HEK293T (cell line): Measurements from ENCODE around the gene ATP6V1G1.

ENCODE experiments used
- CTCF ChIA-PET: fragments of 350-600 bp; formaldehyde crosslinking; extraction: SDS; loops from one replicate; lab custom pipeline; 2021; ENCODE audit warnings: antibody characterized with exemption, inconsistent platforms; lab: Yijun Ruan, JAX
- POLR2A ChIA-PET: fragments of 350-600 bp; formaldehyde crosslinking; extraction: SDS; loops from one replicate; lab custom pipeline; 2020; ENCODE audit warnings: antibody characterized with exemption, inconsistent platforms; lab: Yijun Ruan, JAX
- DNase-seq: peaks from one replicate; pipeline ENCODE4 v3.0.0; 2012; ENCODE audit warnings: mixed read lengths; ENCODE audit errors: extremely low spot score
- ARNT ChIP-seq: fragments of 450-650 bp; IDR thresholded peaks from 2 replicates; pipeline ENCODE4 v1.6.1; 2017; ENCODE audit warnings: mild to moderate bottlenecking
- BHLHE40 ChIP-seq: fragments of 450-650 bp; IDR thresholded peaks from 2 replicates; pipeline ENCODE4 v1.6.1; 2016; ENCODE audit warnings: mild to moderate bottlenecking, moderate library complexity, borderline replicate concordance
- CTBP1 ChIP-seq: fragments of 450-650 bp; IDR thresholded peaks from 2 replicates; pipeline ENCODE4 v1.6.1; 2016; ENCODE audit warnings: borderline replicate concordance
- ELF4 ChIP-seq: fragments of 450-650 bp; IDR thresholded peaks from 2 replicates; pipeline ENCODE4 v1.6.1; 2017; ENCODE audit warnings: antibody characterized with exemption
- FOXA1 ChIP-seq: fragments of 450-650 bp; IDR thresholded peaks from 2 replicates; pipeline ENCODE4 v1.6.1; 2016; ENCODE audit warnings: mild to moderate bottlenecking
- FOXK2 ChIP-seq: fragments of 450-650 bp; IDR thresholded peaks from 2 replicates; pipeline ENCODE4 v1.6.1; 2016; ENCODE audit warnings: mild to moderate bottlenecking
- FOXM1 ChIP-seq: fragments of 450-650 bp; IDR thresholded peaks from 2 replicates; pipeline ENCODE4 v1.6.1; 2017; ENCODE audit warnings: mild to moderate bottlenecking, borderline replicate concordance
- HDGF ChIP-seq: fragments of 450-650 bp; IDR thresholded peaks from 2 replicates; pipeline ENCODE4 v1.6.1; 2017; ENCODE audit warnings: antibody characterized with exemption, borderline replicate concordance
- L3MBTL2 ChIP-seq: fragments of 450-650 bp; conservative IDR thresholded peaks from 2 replicates; pipeline ENCODE4 v1.6.1; 2016; ENCODE audit warnings: mild to moderate bottlenecking
- LEF1 ChIP-seq: fragments of 450-650 bp; IDR thresholded peaks from 2 replicates; pipeline ENCODE4 v1.6.1; 2017; ENCODE audit warnings: mild to moderate bottlenecking, borderline replicate concordance
- NFRKB ChIP-seq: fragments of 450-650 bp; IDR thresholded peaks from 2 replicates; pipeline ENCODE4 v1.6.1; 2016; ENCODE audit warnings: mild to moderate bottlenecking, moderate library complexity
- SP1 ChIP-seq: fragments of 450-650 bp; IDR thresholded peaks from 2 replicates; pipeline ENCODE4 v1.6.1; 2017
- SUZ12 ChIP-seq: fragments of 450-650 bp; IDR thresholded peaks from 2 replicates; pipeline ENCODE4 v1.6.1; 2016; ENCODE audit warnings: mild to moderate bottlenecking
- TARDBP ChIP-seq: fragments of 450-650 bp; IDR thresholded peaks from 2 replicates; pipeline ENCODE4 v1.6.1; 2016
- ZNF384 ChIP-seq: fragments of 450-650 bp; IDR thresholded peaks from 2 replicates; pipeline ENCODE4 v1.6.1; 2016
- TF ChIP-seq, protein P1 (sequence below): fragments of 450-650 bp; IDR thresholded peaks from 2 replicates; pipeline ENCODE4 v1.6.1; 2016

Gene ATP6V1G1

DNA sequence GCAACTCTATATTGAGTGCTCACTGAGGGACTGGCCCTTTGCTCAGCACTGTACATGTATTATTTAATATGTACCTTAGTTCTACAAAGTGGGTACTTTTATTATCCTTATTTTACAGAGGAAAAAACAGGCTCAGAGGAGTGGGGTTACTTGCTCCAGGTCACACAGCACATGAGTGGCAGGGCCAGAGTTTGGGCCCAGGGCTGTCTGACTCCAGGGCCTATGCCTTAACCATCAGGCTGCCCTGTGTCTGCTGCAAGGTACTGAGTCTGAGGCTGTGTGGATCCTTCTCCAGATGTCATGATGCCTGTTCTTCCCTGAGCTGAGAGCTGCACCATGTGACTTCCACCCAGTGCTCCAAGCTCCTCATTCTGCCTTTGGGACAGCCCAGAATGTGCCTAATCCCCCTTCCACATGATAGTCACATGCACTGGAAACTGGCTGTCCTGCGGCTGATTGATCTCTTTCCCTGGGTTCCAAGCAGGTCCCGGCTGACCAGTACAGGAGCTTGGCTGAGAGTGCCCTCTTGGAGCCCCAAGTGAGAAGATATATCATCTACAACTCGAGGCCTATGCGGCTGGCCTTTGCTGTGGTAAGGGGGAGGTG is 38.9 kb downstream of the ATP6V1G1 start:
- ChIA-PET CTCF (no interaction called here), POLR2A (interaction anchor here (1.1 kb wide), 1 partner anchor 39 kb away, joined by 3 read pairs; the partner anchor contains the start of gene ATP6V1G1)
- no peak for TF ChIP-seq FOXM1
- no peak for TF ChIP-seq SP1
- no peak for TF ChIP-seq L3MBTL2
- no peak for TF ChIP-seq HDGF
- no peak for TF ChIP-seq LEF1
- TF ChIP-seq, protein P1, sequence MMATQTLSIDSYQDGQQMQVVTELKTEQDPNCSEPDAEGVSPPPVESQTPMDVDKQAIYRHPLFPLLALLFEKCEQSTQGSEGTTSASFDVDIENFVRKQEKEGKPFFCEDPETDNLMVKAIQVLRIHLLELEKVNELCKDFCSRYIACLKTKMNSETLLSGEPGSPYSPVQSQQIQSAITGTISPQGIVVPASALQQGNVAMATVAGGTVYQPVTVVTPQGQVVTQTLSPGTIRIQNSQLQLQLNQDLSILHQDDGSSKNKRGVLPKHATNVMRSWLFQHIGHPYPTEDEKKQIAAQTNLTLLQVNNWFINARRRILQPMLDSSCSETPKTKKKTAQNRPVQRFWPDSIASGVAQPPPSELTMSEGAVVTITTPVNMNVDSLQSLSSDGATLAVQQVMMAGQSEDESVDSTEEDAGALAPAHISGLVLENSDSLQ = no peak
- TF ChIP-seq SUZ12 = no peak
- TF ChIP-seq ELF4 = no peak
- TF ChIP-seq NFRKB = no peak
- no peak for TF ChIP-seq ARNT
- TF ChIP-seq CTBP1 = no peak
- TF ChIP-seq FOXA1 = no peak
- no peak for DNase-seq

DNA sequence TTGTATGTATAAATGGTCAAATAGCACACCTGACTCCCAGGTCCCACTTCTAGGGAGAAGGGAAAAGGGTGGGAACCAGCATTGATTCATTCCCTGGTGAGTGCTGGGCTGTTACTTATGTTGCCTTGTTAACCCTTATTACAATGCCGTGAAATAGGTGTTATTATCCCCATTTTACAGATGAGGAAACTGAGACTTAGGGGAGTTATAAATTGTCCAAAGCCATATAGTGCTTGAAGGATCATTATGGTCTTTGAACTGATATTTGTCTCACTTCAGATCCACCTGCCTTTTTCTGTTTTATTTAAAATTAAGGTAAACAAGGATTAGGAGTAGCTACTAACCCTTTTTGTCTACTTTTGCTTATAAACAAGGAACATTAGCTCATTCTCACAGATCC is 40.0 kb downstream of the ATP6V1G1 start:
- CTCF ChIA-PET = no interaction called here
- no peak for DNase-seq
- no peak for TF ChIP-seq FOXA1
- TF ChIP-seq L3MBTL2 = no peak
- TF ChIP-seq HDGF = no peak
- no peak for TF ChIP-seq BHLHE40
- no peak for TF ChIP-seq ARNT
- TF ChIP-seq FOXK2 = no peak
- TF ChIP-seq NFRKB = no peak
- no peak for TF ChIP-seq CTBP1
- no peak for TF ChIP-seq SP1
- TF ChIP-seq FOXM1 = no peak
- no peak for TF ChIP-seq ZNF384
- no peak for TF ChIP-seq LEF1
- TF ChIP-seq TARDBP = no peak
- TF ChIP-seq, protein P1 = no peak
- no peak for TF ChIP-seq SUZ12
- TF ChIP-seq ELF4 = no peak
- POLR2A ChIA-PET = no interaction called here

DNA sequence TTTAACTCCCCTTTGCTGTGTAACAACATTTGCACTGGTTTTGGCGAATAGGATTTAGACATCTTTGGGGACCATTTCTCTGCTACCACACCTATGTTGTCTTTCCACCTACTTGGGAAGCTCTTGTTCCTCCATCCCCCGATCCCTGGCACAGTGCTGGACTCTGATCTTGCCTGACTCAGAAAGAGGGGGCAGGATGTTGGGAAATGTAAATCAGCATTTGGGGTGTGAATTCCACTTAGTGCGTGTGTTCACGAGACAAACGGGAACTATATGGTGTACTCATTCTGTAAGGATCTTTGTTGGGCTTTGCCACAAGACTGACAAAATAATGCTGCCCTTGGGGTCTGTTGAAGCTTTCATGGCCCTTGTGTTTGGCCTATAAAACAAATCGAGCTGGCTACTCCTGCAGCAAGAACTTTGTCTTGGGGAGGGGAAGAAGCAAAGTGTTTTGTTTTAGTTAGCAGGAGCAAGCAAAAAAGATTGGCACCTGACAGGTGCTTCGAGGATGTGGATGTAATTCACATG is 42.1 kb downstream of the ATP6V1G1 start:
- DNase-seq = no peak
- ChIA-PET CTCF (no interaction called here), POLR2A (no interaction called here)
- TF ChIP-seq BHLHE40 (no peak), L3MBTL2 (no peak), ARNT (no peak), HDGF (no peak), FOXA1 (no peak)

DNA sequence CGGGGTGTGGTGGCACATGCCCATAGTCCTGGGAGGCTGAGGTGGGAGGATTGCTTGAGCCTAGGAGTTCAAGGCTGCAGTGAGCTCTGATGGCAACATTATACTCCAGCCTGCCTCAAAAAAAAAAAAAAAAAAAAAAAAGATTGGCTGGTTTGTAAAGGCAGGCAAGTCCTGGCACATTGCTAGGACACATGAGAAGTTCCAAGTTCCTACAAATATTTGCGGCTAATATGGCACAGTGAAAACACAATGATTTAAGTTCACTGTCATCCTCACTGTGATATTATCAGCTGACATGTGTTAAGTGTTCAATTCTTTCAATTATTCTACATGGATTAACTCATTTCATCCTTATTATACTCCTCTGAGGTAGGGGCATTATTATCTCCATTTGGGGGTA is 43.6 kb downstream of the ATP6V1G1 start:
- TF ChIP-seq TARDBP (no peak), NFRKB (no peak), SP1 (no peak), ARNT (no peak), FOXM1 (no peak), FOXK2 (no peak), SUZ12 (no peak), BHLHE40 (no peak), ZNF384 (no peak), HDGF (no peak), L3MBTL2 (no peak)
- TF ChIP-seq, protein P1 = no peak
- POLR2A ChIA-PET = no interaction called here
- CTCF ChIA-PET = interaction anchor here (1.1 kb wide), 1 partner anchor 144 kb away, joined by 4 read pairs; no protein-coding TSS in a partner anchor
- DNase-seq = no peak

DNA sequence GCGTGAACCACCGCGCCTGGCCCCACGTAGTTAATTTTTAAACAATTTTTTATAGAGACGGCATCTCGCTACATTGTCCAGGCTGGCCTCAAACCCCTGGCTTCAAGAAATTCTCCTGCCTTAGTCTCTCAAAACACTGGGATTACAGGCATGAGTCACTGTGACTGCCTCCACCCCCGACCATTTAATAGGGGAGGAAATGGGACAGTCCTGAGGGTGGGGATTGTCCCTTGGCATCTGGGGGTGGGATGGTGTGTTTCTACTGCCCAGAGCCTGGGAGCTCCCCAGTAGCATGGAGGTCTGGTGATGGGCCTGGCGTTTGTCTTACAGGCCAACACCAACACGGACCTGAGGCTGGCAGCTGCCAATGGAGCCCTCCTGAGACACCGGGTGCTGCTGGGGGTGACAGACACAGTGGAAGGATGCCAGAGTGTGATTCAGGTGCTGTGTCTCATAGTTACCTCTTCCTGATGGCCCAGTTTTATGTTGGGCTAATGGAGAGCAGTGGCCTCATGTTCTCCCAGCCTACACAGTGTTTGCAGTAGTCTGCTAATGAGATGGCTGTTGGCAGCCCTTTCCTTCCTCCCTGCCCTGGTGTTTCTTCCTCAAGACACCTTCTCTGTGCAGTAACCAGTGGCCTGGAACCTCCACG is 46.0 kb downstream of the ATP6V1G1 start:
- ChIA-PET CTCF (no interaction called here), POLR2A (no interaction called here)
- no peak for TF ChIP-seq CTBP1
- no peak for TF ChIP-seq SUZ12
- no peak for TF ChIP-seq TARDBP
- TF ChIP-seq NFRKB = no peak
- TF ChIP-seq FOXM1 = no peak
- TF ChIP-seq FOXK2 = no peak
- no peak for TF ChIP-seq FOXA1
- TF ChIP-seq L3MBTL2 = no peak
- no peak for TF ChIP-seq BHLHE40
- TF ChIP-seq SP1 = no peak
- TF ChIP-seq ELF4 = no peak
- TF ChIP-seq, protein P1 = no peak
- no peak for TF ChIP-seq ZNF384
- TF ChIP-seq HDGF = no peak
- no peak for TF ChIP-seq ARNT
- TF ChIP-seq LEF1 = no peak
- no peak for DNase-seq
